Measurements from ENCODE around the gene ATG7.

DNA sequence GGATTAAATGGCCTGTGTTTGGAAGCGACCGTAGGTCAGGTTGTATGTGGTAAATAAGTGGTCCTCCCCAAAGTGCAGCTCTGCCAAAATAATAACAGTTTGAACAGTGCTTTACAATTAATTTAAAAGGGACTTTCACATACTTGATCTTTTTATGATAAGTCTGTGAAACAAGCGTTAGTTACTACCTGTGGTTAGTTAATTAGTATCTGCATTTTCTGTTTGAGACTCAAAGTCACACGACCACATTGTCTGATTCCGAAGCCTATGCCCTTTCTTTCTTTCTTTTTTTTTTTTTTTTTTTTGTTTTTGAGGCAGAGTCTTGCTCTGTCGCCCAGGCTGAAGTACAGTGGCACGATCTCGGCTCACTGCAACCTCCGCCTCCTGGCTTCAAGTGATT lies 45.1 kb downstream of the ATG7 start:
- TF ChIP-seq, protein P1, sequence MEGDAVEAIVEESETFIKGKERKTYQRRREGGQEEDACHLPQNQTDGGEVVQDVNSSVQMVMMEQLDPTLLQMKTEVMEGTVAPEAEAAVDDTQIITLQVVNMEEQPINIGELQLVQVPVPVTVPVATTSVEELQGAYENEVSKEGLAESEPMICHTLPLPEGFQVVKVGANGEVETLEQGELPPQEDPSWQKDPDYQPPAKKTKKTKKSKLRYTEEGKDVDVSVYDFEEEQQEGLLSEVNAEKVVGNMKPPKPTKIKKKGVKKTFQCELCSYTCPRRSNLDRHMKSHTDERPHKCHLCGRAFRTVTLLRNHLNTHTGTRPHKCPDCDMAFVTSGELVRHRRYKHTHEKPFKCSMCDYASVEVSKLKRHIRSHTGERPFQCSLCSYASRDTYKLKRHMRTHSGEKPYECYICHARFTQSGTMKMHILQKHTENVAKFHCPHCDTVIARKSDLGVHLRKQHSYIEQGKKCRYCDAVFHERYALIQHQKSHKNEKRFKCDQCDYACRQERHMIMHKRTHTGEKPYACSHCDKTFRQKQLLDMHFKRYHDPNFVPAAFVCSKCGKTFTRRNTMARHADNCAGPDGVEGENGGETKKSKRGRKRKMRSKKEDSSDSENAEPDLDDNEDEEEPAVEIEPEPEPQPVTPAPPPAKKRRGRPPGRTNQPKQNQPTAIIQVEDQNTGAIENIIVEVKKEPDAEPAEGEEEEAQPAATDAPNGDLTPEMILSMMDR (IDR thresholded peaks at IDR 0.05) = no peak
- TF ChIP-seq EZH2phosphoT487 (IDR thresholded peaks at IDR 0.05) = no peak
- no peak for TF ChIP-seq EZH2 (IDR thresholded peaks at IDR 0.05)

Measured in neural progenitor cell (in vitro differentiated cells).